ENCODE data around the gene SLC26A1. TPM values are rescaled to one million over a fixed set of nuclear protein-coding genes. Genes with fewer than 3 reads are reported as not detected.

Gene SLC26A1
- total RNA-seq, 2 experiments from 2014 or later: 0.30 TPM; not detected in 1

DNA sequence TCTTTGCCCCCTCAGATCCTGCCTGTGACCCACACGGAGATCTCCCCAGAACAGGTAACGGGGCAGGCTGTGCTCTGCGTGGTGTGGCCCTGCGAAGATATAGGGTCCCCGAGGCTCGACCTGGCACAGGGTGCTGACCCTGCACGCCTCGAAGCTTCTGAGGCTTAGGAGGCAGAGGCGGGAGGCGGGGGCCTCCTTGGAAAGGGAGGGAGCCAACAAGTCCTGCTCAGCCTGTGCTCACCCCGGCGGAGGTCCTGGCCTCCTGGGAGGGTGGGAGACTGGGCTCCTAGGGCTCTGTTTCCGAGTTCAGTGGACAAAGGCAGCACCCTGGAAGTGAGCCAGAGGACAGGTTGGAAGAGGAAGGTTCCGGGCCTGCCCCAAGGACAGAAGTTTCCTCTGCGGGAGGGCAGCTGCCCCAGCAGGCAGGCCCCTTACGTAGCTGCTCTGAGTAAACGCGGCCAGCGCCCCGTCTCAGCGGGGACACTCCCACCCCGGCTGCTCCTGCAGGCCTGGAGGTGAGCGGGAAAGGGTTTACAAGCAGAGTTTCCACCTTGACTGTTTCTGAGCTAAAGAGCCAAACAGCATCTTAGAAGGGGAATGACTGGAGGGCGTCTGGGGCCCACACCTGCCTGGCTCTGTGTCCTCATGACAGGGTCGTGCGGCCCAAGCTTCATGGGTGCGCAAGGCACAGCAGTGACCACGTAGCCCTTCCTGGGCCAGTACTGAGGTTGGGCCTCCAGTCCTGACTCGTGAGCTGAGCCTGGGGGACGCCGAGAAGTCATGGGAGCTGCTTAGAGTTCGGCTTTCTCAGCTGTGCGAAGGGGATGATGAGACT lies 44.9 kb downstream of the SLC26A1 start:
- no peak for DNase-seq (ENCODE audit: low spot score)
- POLR2A ChIA-PET: no interaction called here

DNA sequence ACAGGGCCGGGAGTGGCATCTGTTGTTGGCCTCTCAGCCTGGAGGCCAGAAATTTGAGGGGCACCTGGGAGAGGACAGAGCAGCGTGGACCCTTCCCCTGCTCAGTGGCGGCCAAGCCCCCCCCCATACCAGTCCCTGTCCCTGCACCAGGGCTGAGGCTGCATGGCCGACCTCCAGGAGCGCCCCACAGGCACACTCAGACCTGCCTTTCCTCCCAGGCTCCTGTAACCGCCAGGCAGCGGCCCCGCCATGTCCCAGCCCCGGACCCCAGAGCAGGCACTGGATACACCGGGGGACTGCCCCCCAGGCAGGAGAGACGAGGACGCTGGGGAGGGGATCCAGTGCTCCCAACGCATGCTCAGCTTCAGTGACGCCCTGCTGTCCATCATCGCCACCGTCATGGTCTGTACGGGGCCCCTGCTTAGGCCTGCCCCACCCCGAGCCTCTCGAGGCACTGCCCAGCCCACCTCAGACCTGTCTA lies 45.7 kb downstream of the SLC26A1 start:
- Histone ChIP-seq H3K79me2 (ENCODE audit: insufficient read depth, low read depth, low read length) (no peaks in the 10 kb centered on the region), H4K20me1 (ENCODE audit: insufficient read depth, low read length) (no peaks in the 10 kb centered on the region), H3K4me3 (ENCODE audit: low read depth, low read length, poor library complexity, severe bottlenecking) (no peak overlapping the region), H3K9me3 (ENCODE audit: low read length) (no peaks in the 10 kb centered on the region), H2AFZ (ENCODE audit: low read length) (no peak overlapping the region), H3K9me2 (ENCODE audit: insufficient read depth, low read length) (no peaks in the 10 kb centered on the region), H3K4me2 (ENCODE audit: low read length) (no peak overlapping the region), H3K36me3 (ENCODE audit: insufficient read depth, low read length) (no peaks in the 10 kb centered on the region), H3K27ac (ENCODE audit: low read depth, low read length, poor library complexity, severe bottlenecking) (no peak overlapping the region), H3K4me1 (ENCODE audit: insufficient read depth, low read length, poor library complexity, severe bottlenecking) (no peaks in the 10 kb centered on the region)
- intact Hi-C loops (cut with micrococcal nuclease; ENCODE audit: unreplicated experiment): no loop called here
- TF ChIP-seq, protein P1, sequence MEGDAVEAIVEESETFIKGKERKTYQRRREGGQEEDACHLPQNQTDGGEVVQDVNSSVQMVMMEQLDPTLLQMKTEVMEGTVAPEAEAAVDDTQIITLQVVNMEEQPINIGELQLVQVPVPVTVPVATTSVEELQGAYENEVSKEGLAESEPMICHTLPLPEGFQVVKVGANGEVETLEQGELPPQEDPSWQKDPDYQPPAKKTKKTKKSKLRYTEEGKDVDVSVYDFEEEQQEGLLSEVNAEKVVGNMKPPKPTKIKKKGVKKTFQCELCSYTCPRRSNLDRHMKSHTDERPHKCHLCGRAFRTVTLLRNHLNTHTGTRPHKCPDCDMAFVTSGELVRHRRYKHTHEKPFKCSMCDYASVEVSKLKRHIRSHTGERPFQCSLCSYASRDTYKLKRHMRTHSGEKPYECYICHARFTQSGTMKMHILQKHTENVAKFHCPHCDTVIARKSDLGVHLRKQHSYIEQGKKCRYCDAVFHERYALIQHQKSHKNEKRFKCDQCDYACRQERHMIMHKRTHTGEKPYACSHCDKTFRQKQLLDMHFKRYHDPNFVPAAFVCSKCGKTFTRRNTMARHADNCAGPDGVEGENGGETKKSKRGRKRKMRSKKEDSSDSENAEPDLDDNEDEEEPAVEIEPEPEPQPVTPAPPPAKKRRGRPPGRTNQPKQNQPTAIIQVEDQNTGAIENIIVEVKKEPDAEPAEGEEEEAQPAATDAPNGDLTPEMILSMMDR (conservative IDR thresholded peaks at IDR 0.05; ENCODE audit: low read length): no peak
- no peak for TF ChIP-seq EZH2phosphoT487 (IDR thresholded peaks at IDR 0.05; ENCODE audit: borderline replicate concordance, low read depth, low read length)
- BruUV-seq (replicated peaks): no TSS peak
- ChIA-PET POLR2A (no interaction called here), CTCF (ENCODE audit: unreplicated experiment) (no interaction called here)
- no peak for DNase-seq (ENCODE audit: low spot score)

More for the DNA sequence above, 44.9 kb downstream of the SLC26A1 start:
- H3K9me3 ChIP-seq (ENCODE audit: low read length): no peaks in the 10 kb centered on the region
- BruUV-seq (replicated peaks): no TSS peak
- H2AFZ ChIP-seq (ENCODE audit: low read length): no peak overlapping the region
- no peaks in the 10 kb centered on the region for H3K79me2 ChIP-seq (ENCODE audit: insufficient read depth, low read depth, low read length)
- no peak overlapping the region for H3K27ac ChIP-seq (ENCODE audit: low read depth, low read length, poor library complexity, severe bottlenecking)
- no peak overlapping the region for H3K4me3 ChIP-seq (ENCODE audit: low read depth, low read length, poor library complexity, severe bottlenecking)
- no peaks in the 10 kb centered on the region for H4K20me1 ChIP-seq (ENCODE audit: insufficient read depth, low read length)
- no peaks in the 10 kb centered on the region for H3K36me3 ChIP-seq (ENCODE audit: insufficient read depth, low read length)
- no peak overlapping the region for H3K4me2 ChIP-seq (ENCODE audit: low read length)
- intact Hi-C loops (cut with micrococcal nuclease; ENCODE audit: unreplicated experiment): no loop called here
- TF ChIP-seq, protein P1 (conservative IDR thresholded peaks at IDR 0.05; ENCODE audit: low read length): no peak
- no peak for TF ChIP-seq EZH2phosphoT487 (IDR thresholded peaks at IDR 0.05; ENCODE audit: borderline replicate concordance, low read depth, low read length)
- CTCF ChIA-PET (ENCODE audit: unreplicated experiment): no interaction called here
- H3K4me1 ChIP-seq (ENCODE audit: insufficient read depth, low read length, poor library complexity, severe bottlenecking): no peaks in the 10 kb centered on the region
- H3K9me2 ChIP-seq (ENCODE audit: insufficient read depth, low read length): no peaks in the 10 kb centered on the region

Data from OCI-LY7 (cell line).